Measurements from ENCODE around the gene DNPH1. TPM values are rescaled to one million over a fixed set of nuclear protein-coding genes. Genes with fewer than 3 reads are reported as not detected.

DNPH1 gene
- total RNA-seq, 3 donors from 2014 or later, result 46.5 to 61.1 (median 53.7) TPM

GRCh38 chr6:43248791-43249190 lies 19.5 kb upstream of the DNPH1 start:
- H3K27me3 ChIP-seq, result peaks cover 0 to 32% of the 10 kb centered on the region in 2 donors
- no peak for TF ChIP-seq CTCF (IDR thresholded peaks at IDR 0.05)
- no peak for TF ChIP-seq POLR2AphosphoS5 (IDR thresholded peaks at IDR 0.05)
- TF ChIP-seq POLR2A (IDR thresholded peaks at IDR 0.05), result no peak
- no peaks in the 10 kb centered on the region for H3K4me1 ChIP-seq
- no peak overlapping the region for H3K4me3 ChIP-seq
- no peak overlapping the region for H3K27ac ChIP-seq
- no peak for DNase-seq (ENCODE audit: low spot score in 2 of 2)
- H3K36me3 ChIP-seq, result no peaks in the 10 kb centered on the region
- H3K9me3 ChIP-seq, result no peaks in the 10 kb centered on the region
- intact Hi-C loops (cut with DNase I; ENCODE audit: low total_unique reads), result no loop called here

GRCh38 chr6:43248101-43248500 lies 18.8 kb upstream of the DNPH1 start:
- H3K27ac ChIP-seq, result no peak overlapping the region
- intact Hi-C loops (cut with DNase I; ENCODE audit: low total_unique reads), result no loop called here
- no peaks in the 10 kb centered on the region for H3K9me3 ChIP-seq
- no peak for DNase-seq (ENCODE audit: low spot score in 2 of 2)
- no peak overlapping the region for H3K4me3 ChIP-seq
- no peaks in the 10 kb centered on the region for H3K36me3 ChIP-seq
- no peak for TF ChIP-seq POLR2A (IDR thresholded peaks at IDR 0.05)
- no peak for TF ChIP-seq POLR2AphosphoS5 (IDR thresholded peaks at IDR 0.05)
- no peak for TF ChIP-seq CTCF (IDR thresholded peaks at IDR 0.05)
- H3K27me3 ChIP-seq, result peaks cover 0 to 30% of the 10 kb centered on the region in 2 donors
- H3K4me1 ChIP-seq, result no peaks in the 10 kb centered on the region

GRCh38 chr6:43247114-43247999 lies 18.1 kb upstream of the DNPH1 start:
- no peaks in the 10 kb centered on the region for H3K9me3 ChIP-seq
- no peaks in the 10 kb centered on the region for H3K4me1 ChIP-seq
- H3K36me3 ChIP-seq, result no peaks in the 10 kb centered on the region
- peak; percentile 36 to 78 for DNase-seq (ENCODE audit: low spot score in 2 of 2)
- no peak overlapping the region for H3K27ac ChIP-seq
- intact Hi-C loops (cut with DNase I; ENCODE audit: low total_unique reads), result no loop called here
- peak overlapping the region; percentile 41 to 59 (median 48) for H3K4me3 ChIP-seq
- peaks cover 0 to 32% of the 10 kb centered on the region in 2 donors for H3K27me3 ChIP-seq
- TF ChIP-seq POLR2AphosphoS5 (IDR thresholded peaks at IDR 0.05) (no peak), CTCF (IDR thresholded peaks at IDR 0.05) (no peak), POLR2A (IDR thresholded peaks at IDR 0.05) (no peak)

GRCh38 chr6:43246301-43247113 lies 17.2 kb upstream of the DNPH1 start:
- Histone ChIP-seq H3K4me1 (no peaks in the 10 kb centered on the region), H3K4me3 (peak overlapping the region; percentile 41 to 59 (median 48)), H3K36me3 (no peaks in the 10 kb centered on the region), H3K27ac (no peak overlapping the region), H3K9me3 (no peaks in the 10 kb centered on the region), H3K27me3 (peaks cover 0 to 36% of the 10 kb centered on the region in 2 donors)
- no peak for DNase-seq (ENCODE audit: low spot score in 2 of 2)
- TF ChIP-seq CTCF (IDR thresholded peaks at IDR 0.05) (no peak), POLR2A (IDR thresholded peaks at IDR 0.05) (no peak), POLR2AphosphoS5 (IDR thresholded peaks at IDR 0.05) (no peak)
- intact Hi-C loops (cut with DNase I; ENCODE audit: low total_unique reads), result no loop called here

Measured in breast epithelium (tissue), 4 donors.